ENCODE data around the gene PDE6H.

The PDE6H gene

DNA sequence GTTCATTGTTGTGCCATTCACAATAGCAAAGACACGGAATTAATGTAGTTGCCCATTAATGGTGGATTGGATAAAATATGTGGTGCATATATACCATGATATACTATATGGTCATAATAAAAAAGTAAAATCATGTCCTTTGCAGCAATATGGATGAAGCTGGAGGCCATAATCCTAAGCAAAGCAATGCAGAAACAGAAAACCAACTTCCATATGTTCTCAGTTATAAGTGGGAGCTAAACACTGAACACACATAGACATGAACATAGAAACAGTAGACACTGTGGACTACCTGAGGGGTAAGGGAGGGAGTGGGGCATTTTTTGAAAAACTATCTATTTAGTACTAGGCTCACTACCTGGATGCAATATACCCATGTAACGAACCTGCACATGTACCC lies 31.5 kb upstream of the PDE6H start:
- TF ChIP-seq, protein P1, sequence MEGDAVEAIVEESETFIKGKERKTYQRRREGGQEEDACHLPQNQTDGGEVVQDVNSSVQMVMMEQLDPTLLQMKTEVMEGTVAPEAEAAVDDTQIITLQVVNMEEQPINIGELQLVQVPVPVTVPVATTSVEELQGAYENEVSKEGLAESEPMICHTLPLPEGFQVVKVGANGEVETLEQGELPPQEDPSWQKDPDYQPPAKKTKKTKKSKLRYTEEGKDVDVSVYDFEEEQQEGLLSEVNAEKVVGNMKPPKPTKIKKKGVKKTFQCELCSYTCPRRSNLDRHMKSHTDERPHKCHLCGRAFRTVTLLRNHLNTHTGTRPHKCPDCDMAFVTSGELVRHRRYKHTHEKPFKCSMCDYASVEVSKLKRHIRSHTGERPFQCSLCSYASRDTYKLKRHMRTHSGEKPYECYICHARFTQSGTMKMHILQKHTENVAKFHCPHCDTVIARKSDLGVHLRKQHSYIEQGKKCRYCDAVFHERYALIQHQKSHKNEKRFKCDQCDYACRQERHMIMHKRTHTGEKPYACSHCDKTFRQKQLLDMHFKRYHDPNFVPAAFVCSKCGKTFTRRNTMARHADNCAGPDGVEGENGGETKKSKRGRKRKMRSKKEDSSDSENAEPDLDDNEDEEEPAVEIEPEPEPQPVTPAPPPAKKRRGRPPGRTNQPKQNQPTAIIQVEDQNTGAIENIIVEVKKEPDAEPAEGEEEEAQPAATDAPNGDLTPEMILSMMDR (conservative IDR thresholded peaks at IDR 0.05; ENCODE audit: low read depth, low read length) = no peak
- no peak overlapping the region for H3K4me3 ChIP-seq (ENCODE audit: low read length)
- DNase-seq (ENCODE audit: low read depth) = no peak

DNA sequence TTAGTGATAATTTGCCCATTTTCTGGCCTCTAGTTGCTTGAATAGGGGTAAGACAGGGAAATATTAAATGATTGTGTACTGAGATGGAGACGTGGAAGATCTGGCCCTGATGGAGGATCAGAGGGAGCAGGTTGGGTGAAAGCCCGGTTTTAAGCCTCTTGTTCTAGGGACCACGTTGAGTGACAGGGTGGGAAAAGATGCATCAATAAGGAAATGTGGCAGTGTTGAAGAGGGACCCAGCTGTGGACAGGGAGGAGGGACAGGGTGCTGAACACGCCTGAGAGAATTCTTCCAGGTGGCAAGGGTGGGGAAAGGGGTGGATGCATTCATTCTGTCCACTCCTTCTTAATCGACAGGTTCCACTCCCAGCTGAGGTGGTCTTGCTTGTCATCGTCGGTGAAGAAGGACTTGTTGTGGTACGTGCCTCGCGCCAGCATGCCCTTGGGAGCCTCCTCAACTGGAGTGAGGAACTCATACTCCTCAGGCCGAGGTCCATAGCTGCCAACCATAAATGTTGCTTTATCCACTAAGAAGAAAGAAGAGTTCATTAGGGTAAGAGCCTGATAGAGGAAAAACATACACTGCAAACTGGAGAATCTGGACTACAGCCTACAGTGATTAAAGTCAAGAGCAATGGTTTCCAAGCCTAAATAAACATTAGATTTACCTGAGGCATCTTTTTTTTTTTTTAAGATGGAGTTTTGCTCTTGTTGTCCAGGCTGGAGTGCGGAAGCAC lies 30.5 kb upstream of the PDE6H start:
- H3K4me3 ChIP-seq (ENCODE audit: low read length) = no peak overlapping the region
- TF ChIP-seq, protein P1 (conservative IDR thresholded peaks at IDR 0.05; ENCODE audit: low read depth, low read length) = no peak
- no peak for DNase-seq (ENCODE audit: low read depth)

DNA sequence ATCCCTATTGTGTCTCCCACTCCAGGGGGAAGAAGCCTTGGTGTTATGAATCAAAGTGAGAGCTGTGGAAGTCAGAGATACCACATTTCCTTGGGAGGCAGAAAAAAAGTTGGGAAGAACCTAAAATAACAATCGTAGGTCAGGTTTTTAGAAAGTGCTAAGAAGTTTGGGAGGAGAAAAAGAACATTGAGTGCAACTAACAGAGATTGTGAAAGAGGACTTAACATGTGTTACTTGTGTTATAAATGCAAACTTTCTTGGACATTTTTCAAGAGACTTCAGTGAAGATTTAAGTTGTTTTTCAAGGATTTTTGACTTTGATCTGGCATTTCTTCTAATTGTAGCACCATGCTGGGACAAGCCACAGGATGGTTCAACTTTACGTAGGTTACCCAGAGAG lies 26.7 kb upstream of the PDE6H start:
- TF ChIP-seq, protein P1 (conservative IDR thresholded peaks at IDR 0.05; ENCODE audit: low read depth, low read length) = no peak
- H3K4me3 ChIP-seq (ENCODE audit: low read length) = no peak overlapping the region
- DNase-seq (ENCODE audit: low read depth) = no peak

DNA sequence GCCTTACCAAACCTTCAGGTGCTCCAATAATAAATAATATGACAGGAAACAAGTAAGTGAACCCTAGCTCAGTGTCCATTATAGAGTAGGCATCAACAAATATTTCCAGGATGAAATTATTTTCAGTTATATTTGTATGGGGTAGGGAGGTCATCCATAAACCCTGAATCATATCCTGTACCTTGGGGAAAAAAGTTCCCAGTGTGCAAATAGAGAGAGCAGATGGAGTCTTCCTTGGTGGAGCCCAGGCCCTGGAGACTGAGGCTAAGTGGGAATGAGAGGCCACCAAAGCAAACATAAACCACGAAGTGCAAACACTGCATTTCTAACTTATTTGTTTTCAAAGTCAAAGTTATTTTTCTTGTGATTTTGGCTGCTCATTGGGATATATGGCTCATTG lies 26.0 kb upstream of the PDE6H start:
- no peak for DNase-seq (ENCODE audit: low read depth)
- H3K4me3 ChIP-seq (ENCODE audit: low read length) = no peak overlapping the region
- TF ChIP-seq, protein P1 (conservative IDR thresholded peaks at IDR 0.05; ENCODE audit: low read depth, low read length) = no peak

DNA sequence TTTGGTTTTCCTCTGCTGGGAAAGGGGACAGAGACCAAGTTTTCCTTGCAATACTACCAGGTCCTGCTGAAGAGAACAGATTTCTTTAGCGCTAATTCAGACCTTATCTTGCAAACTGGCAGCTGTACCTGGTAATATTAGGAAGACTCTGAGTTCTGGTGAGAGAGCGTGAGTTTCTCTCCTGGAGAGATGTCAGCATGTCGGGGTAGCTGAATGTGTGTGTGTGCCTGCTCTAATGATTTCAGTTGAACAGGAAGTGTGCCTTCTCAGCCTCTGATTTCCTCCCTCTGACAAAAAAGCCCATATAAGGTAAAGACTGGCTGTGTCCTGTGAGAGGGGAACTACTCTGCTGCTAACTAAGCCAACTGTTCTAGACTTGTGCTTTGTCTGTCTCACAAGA lies 24.2 kb upstream of the PDE6H start:
- TF ChIP-seq, protein P1 (conservative IDR thresholded peaks at IDR 0.05; ENCODE audit: low read depth, low read length) = no peak
- DNase-seq (ENCODE audit: low read depth) = peak; percentile 67
- no peak overlapping the region for H3K4me3 ChIP-seq (ENCODE audit: low read length)

DNA sequence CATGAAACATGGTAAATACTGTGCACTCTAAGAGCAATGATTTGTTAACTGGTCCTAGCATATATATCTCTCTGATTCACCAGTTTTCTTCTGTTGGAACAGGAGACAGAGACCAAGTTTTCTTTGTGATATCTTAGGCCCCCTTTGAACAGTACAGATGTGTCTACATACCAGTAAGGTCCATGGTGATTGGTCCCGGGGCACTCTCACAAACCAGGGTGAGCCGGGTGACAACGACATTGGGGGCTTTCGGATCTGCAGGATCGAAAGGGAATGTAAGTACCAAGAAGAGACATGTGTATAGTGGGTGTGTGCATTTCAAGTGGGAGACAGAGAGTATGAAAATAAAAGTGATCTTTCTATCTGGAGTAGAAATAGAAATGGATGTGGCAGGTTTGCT lies 23.2 kb upstream of the PDE6H start:
- TF ChIP-seq, protein P1 (conservative IDR thresholded peaks at IDR 0.05; ENCODE audit: low read depth, low read length) = no peak
- no peak overlapping the region for H3K4me3 ChIP-seq (ENCODE audit: low read length)
- DNase-seq (ENCODE audit: low read depth) = no peak

DNA sequence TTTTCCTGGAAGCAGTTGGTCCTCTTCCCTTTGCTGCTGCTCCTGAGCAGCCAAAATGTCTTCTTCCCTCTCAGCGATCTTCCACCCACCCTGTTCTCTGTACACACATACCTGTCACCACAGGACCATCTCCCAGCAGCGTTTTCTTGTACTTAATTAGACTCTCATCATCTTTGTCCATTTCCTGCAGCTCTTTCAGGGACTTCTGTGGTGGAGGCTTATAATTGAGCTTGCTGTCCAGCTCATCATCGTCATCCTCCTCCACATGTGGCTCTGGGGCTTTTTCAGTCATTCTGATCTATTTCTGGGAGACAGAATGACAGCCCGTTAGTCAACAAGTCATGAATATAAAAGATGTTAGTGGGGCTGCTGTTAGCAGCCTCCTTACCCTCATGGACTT lies 22.4 kb upstream of the PDE6H start:
- H3K4me3 ChIP-seq (ENCODE audit: low read length) = no peak overlapping the region
- no peak for DNase-seq (ENCODE audit: low read depth)
- TF ChIP-seq, protein P1 (conservative IDR thresholded peaks at IDR 0.05; ENCODE audit: low read depth, low read length) = no peak
